Gastroesophageal sphincter (tissue), 3 donors: ENCODE data around the gene SH3RF2.

Source experiments
- EP300 ChIP-seq: sonication (generic); formaldehyde crosslinking; IDR thresholded peaks from one replicate; pipeline ENCODE4 v1.6.1; 2017; ENCODE audit warnings: antibody characterized with exemption, mild to moderate bottlenecking
- POLR2A ChIP-seq, 2 donors: fragments of 450-650 bp; IDR thresholded peaks; one replicate each; pipeline ENCODE4 v1.6.1; 2017; ENCODE audit warnings: antibody characterized with exemption in 2 of 2, mild to moderate bottlenecking in 2 of 2, moderate library complexity in 1 of 2
- POLR2AphosphoS5 ChIP-seq: sonication (generic); formaldehyde crosslinking; IDR thresholded peaks from one replicate; pipeline ENCODE4 v1.6.1; 2017; ENCODE audit warnings: antibody characterized with exemption
- TF ChIP-seq, protein P1 (sequence below), 4 experiments: fragments of 200-600 bp in 2 of 4; fragments of 450-650 bp in 2 of 4; sonication (generic) in 1 of 4; IDR thresholded peaks; one replicate each; pipeline ENCODE4 v1.5.1; 2017 to 2019; ENCODE audit warnings: antibody characterized with exemption in 4 of 4, mild to moderate bottlenecking in 2 of 4, moderate library complexity in 2 of 4

GRCh38 chr5:145988993-145989392 is 52.6 kb downstream of the SH3RF2 start:
- TF ChIP-seq, protein P1, sequence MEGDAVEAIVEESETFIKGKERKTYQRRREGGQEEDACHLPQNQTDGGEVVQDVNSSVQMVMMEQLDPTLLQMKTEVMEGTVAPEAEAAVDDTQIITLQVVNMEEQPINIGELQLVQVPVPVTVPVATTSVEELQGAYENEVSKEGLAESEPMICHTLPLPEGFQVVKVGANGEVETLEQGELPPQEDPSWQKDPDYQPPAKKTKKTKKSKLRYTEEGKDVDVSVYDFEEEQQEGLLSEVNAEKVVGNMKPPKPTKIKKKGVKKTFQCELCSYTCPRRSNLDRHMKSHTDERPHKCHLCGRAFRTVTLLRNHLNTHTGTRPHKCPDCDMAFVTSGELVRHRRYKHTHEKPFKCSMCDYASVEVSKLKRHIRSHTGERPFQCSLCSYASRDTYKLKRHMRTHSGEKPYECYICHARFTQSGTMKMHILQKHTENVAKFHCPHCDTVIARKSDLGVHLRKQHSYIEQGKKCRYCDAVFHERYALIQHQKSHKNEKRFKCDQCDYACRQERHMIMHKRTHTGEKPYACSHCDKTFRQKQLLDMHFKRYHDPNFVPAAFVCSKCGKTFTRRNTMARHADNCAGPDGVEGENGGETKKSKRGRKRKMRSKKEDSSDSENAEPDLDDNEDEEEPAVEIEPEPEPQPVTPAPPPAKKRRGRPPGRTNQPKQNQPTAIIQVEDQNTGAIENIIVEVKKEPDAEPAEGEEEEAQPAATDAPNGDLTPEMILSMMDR (IDR thresholded peaks at IDR 0.05): no peak
- TF ChIP-seq POLR2A (IDR thresholded peaks at IDR 0.05) (no peak), EP300 (no peak), POLR2AphosphoS5 (no peak)
